K562 (cell line): Measurements from ENCODE around the gene ATP2A3. TPM values are rescaled to one million over a fixed set of nuclear protein-coding genes. Genes with fewer than 3 reads are reported as not detected.

Experiments
- BMI1 ChIP-seq: fragments of 150-350 bp; IDR thresholded peaks from 2 replicates; pipeline ENCODE4 v1.6.1; 2014; ENCODE audit warnings: low read length
- HMG20A ChIP-seq: fragments of 450-650 bp; formaldehyde crosslinking; conservative IDR thresholded peaks from 2 replicates; pipeline ENCODE4 v1.4.0; 2020; ENCODE audit warnings: mild to moderate bottlenecking, mixed read lengths
- KHSRP ChIP-seq: fragments of 450-650 bp; IDR thresholded peaks from 2 replicates; pipeline ENCODE4 v1.6.1; 2017
- NCOA6 ChIP-seq: fragments of 450-650 bp; IDR thresholded peaks from 2 replicates; pipeline ENCODE4 v1.6.1; 2017; ENCODE audit warnings: mild to moderate bottlenecking
- TARDBP ChIP-seq: fragments of 450-650 bp; IDR thresholded peaks from 2 replicates; pipeline ENCODE4 v1.6.1; 2016
- polyA plus RNA-seq, 8 experiments: library from polyadenylated mRNA; depleted of rRNA in 4 of 8; stranded (reverse) in 5 of 8; unstranded in 3 of 8; fragments of >200 nt; fragmentation: Nextera tagmentation in 2 of 8; fragmentation: Illumina TruSeq in 1 of 8; extraction: Ambion mirVana in 2 of 8; extraction: Trizol in 1 of 8; gene quantifications; 2 replicates each; pipeline versions ENCODE4 v1.2.1 to v1.2.3, GENCODE V29; 2011 to 2014; ENCODE audit warnings: inconsistent platforms in 1 of 8, missing spikeins in 1 of 8
- total RNA-seq, 7 experiments: library from RNA; depleted of rRNA in 6 of 7; stranded (reverse); fragments of >200 nt in 6 of 7; fragmentation: Illumina TruSeq in 2 of 7; extraction: Trizol in 2 of 7; gene quantifications; 2 replicates each; pipeline versions ENCODE4 v1.2.1 to v1.2.3, GENCODE V29; 2011 to 2021; ENCODE audit warnings: low replicate concordance in 1 of 7
- TF ChIP-seq, protein P1 (sequence below): fragments of 450-650 bp; IDR thresholded peaks from 2 replicates; pipeline ENCODE4 v1.6.1; 2016; ENCODE audit warnings: mild to moderate bottlenecking, moderate library complexity

The ATP2A3 gene
- total and polyA plus RNA-seq, 9 of the 15 experiments (the other 6 are each of a cell fraction or from before 2014, with no cell fraction given) = 0.65 to 103 (median 31.3) TPM

DNA sequence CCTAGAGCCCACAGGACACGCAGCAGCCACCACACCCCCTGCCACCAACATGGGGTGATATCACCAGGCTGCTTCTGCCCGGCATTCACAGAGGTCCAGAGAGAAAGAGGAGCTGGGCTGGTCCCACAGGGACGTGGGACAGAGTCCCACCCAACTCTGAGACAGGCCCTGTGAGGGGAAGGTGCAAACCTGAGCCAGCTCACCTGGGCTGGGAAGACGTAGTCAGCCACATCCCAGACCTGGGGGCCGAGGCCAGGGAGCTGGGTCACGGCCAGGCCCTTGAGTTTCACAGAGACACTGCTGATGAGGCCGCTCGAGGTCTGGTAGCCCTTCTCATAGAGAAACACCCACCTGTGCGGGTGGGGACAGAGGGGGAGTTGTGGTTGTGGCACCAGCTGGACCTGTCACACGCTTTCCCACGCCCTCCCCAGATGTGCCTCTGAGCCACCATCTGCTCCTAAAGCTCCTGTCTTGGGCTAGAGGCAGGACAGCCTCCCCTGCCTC lies 59.2 kb downstream of the ATP2A3 start (continued):
- TF ChIP-seq, protein P1, sequence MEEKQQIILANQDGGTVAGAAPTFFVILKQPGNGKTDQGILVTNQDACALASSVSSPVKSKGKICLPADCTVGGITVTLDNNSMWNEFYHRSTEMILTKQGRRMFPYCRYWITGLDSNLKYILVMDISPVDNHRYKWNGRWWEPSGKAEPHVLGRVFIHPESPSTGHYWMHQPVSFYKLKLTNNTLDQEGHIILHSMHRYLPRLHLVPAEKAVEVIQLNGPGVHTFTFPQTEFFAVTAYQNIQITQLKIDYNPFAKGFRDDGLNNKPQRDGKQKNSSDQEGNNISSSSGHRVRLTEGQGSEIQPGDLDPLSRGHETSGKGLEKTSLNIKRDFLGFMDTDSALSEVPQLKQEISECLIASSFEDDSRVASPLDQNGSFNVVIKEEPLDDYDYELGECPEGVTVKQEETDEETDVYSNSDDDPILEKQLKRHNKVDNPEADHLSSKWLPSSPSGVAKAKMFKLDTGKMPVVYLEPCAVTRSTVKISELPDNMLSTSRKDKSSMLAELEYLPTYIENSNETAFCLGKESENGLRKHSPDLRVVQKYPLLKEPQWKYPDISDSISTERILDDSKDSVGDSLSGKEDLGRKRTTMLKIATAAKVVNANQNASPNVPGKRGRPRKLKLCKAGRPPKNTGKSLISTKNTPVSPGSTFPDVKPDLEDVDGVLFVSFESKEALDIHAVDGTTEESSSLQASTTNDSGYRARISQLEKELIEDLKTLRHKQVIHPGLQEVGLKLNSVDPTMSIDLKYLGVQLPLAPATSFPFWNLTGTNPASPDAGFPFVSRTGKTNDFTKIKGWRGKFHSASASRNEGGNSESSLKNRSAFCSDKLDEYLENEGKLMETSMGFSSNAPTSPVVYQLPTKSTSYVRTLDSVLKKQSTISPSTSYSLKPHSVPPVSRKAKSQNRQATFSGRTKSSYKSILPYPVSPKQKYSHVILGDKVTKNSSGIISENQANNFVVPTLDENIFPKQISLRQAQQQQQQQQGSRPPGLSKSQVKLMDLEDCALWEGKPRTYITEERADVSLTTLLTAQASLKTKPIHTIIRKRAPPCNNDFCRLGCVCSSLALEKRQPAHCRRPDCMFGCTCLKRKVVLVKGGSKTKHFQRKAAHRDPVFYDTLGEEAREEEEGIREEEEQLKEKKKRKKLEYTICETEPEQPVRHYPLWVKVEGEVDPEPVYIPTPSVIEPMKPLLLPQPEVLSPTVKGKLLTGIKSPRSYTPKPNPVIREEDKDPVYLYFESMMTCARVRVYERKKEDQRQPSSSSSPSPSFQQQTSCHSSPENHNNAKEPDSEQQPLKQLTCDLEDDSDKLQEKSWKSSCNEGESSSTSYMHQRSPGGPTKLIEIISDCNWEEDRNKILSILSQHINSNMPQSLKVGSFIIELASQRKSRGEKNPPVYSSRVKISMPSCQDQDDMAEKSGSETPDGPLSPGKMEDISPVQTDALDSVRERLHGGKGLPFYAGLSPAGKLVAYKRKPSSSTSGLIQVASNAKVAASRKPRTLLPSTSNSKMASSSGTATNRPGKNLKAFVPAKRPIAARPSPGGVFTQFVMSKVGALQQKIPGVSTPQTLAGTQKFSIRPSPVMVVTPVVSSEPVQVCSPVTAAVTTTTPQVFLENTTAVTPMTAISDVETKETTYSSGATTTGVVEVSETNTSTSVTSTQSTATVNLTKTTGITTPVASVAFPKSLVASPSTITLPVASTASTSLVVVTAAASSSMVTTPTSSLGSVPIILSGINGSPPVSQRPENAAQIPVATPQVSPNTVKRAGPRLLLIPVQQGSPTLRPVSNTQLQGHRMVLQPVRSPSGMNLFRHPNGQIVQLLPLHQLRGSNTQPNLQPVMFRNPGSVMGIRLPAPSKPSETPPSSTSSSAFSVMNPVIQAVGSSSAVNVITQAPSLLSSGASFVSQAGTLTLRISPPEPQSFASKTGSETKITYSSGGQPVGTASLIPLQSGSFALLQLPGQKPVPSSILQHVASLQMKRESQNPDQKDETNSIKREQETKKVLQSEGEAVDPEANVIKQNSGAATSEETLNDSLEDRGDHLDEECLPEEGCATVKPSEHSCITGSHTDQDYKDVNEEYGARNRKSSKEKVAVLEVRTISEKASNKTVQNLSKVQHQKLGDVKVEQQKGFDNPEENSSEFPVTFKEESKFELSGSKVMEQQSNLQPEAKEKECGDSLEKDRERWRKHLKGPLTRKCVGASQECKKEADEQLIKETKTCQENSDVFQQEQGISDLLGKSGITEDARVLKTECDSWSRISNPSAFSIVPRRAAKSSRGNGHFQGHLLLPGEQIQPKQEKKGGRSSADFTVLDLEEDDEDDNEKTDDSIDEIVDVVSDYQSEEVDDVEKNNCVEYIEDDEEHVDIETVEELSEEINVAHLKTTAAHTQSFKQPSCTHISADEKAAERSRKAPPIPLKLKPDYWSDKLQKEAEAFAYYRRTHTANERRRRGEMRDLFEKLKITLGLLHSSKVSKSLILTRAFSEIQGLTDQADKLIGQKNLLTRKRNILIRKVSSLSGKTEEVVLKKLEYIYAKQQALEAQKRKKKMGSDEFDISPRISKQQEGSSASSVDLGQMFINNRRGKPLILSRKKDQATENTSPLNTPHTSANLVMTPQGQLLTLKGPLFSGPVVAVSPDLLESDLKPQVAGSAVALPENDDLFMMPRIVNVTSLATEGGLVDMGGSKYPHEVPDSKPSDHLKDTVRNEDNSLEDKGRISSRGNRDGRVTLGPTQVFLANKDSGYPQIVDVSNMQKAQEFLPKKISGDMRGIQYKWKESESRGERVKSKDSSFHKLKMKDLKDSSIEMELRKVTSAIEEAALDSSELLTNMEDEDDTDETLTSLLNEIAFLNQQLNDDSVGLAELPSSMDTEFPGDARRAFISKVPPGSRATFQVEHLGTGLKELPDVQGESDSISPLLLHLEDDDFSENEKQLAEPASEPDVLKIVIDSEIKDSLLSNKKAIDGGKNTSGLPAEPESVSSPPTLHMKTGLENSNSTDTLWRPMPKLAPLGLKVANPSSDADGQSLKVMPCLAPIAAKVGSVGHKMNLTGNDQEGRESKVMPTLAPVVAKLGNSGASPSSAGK = no peak
- no peak for TF ChIP-seq BMI1
- no peak for TF ChIP-seq NCOA6
- no peak for TF ChIP-seq TARDBP
- no peak for TF ChIP-seq HMG20A (CRISPR knock-in tag)
- TF ChIP-seq KHSRP = no peak
